ENCODE data around the gene RABEPK. TPM values are rescaled to one million over a fixed set of nuclear protein-coding genes. Genes with fewer than 3 reads are reported as not detected.
"Not testable (repeated sequence)": the region's sequence is repeated elsewhere in the genome, so short reads cannot be mapped to it uniquely, and the experiment has no call there.

Gene RABEPK
- total RNA-seq, 3 donors from 2014 or later, result 44.7 to 63.8 (median 55.4) TPM

DNA sequence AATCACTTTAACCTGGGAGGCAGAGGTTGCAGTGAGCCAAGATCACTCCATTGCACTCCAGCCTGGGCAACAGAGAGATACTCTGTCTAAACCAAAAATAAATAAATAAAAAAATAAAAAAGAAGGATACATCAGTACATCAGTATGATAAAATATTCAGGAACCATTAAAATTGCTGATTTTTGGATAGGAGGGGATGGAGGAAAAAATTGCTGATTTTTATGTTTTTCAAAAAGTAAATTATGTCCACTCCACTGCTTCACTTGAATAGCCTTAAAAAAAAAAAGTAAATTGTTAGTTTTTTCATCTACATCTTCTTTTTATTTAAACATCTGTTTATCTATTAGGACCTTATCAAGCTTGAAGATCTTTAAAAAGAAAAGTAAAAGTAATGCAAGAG, 53.9 kb downstream of the RABEPK start:
- ATAC-seq (no peak), DNase-seq (no peak)
- H3K4me3 Mint-ChIP-seq, result no peak overlapping the region
- no peaks in the 10 kb centered on the region for H3K27me3 Mint-ChIP-seq (ENCODE audit: low read depth)
- H3K36me3 Mint-ChIP-seq (ENCODE audit: insufficient read depth), result no peaks in the 10 kb centered on the region
- no peaks in the 10 kb centered on the region for H3K9me3 Mint-ChIP-seq
- H3K4me1 Mint-ChIP-seq (ENCODE audit: low read depth), result no peaks in the 10 kb centered on the region

DNA sequence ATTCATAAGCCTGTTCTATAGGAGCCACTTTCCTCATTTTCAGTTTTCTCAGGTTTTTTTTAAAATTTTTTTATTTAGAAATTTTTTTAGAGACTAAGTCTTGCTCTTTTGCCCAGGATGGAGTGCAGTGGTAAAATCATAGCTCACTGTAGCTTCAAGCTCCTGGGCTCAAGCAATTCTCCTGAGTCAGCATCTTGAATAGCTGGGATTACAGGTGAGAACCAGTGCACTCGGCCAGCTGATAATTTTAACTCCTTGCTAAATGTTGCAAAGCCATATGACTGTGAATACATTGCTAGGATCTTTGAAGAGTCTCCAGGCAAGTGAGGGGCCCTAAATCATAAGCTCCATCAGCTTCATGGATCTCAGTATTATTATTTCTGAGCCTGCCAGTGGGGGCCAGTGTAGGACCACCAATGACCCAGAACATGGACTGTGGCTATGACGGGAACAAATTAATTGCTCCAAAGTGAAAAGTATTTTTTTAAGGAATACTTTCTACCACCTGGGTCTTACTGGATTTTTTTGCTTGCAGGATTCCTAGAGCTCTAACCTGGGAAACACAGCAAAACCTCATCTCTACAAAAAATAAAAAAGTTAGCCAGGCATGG, 55.5 kb downstream of the RABEPK start:
- H3K4me1 Mint-ChIP-seq (ENCODE audit: low read depth), result peaks cover 1% of the 10 kb centered on the region
- H3K4me3 Mint-ChIP-seq, result no peak overlapping the region
- no peaks in the 10 kb centered on the region for H3K36me3 Mint-ChIP-seq (ENCODE audit: insufficient read depth)
- H3K27me3 Mint-ChIP-seq (ENCODE audit: low read depth), result no peaks in the 10 kb centered on the region
- DNase-seq, result no peak
- no peaks in the 10 kb centered on the region for H3K9me3 Mint-ChIP-seq
- no peak for ATAC-seq

DNA sequence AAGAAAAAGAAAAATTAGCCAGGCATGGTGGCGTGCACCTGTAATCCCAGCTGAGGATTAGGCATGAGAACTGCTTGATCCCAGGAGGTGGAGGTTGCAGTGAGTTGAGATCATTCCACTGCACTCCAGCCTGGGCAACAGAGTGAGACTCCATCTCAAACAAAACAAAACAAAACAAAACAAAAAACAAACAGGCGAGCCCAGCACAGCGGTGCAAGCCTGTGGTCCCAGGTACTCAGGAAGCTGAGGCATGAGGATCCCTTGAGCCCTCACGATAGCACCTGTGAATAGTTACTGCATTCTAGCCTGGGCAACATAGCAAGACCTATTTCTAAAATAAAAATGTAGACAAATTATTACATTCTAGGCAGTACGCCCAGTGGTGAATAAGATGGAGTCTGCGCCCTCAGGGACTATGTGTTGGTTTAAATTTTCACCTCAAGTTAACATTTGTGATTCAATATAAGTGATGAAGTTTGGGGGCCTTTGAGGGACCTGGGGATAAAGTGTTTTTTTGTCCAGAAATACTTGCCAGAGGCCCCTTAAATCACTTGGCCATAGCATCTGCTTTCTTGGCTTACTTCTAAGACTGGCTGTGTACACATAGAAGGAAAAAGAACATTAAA, 57.9 kb downstream of the RABEPK start:
- no peak for DNase-seq
- no peak overlapping the region for H3K4me3 Mint-ChIP-seq
- no peaks in the 10 kb centered on the region for H3K36me3 Mint-ChIP-seq (ENCODE audit: insufficient read depth)
- no peaks in the 10 kb centered on the region for H3K9me3 Mint-ChIP-seq
- no peak for ATAC-seq
- H3K27me3 Mint-ChIP-seq (ENCODE audit: low read depth), result no peaks in the 10 kb centered on the region
- H3K4me1 Mint-ChIP-seq (ENCODE audit: low read depth), result peaks cover 13% of the 10 kb centered on the region

DNA sequence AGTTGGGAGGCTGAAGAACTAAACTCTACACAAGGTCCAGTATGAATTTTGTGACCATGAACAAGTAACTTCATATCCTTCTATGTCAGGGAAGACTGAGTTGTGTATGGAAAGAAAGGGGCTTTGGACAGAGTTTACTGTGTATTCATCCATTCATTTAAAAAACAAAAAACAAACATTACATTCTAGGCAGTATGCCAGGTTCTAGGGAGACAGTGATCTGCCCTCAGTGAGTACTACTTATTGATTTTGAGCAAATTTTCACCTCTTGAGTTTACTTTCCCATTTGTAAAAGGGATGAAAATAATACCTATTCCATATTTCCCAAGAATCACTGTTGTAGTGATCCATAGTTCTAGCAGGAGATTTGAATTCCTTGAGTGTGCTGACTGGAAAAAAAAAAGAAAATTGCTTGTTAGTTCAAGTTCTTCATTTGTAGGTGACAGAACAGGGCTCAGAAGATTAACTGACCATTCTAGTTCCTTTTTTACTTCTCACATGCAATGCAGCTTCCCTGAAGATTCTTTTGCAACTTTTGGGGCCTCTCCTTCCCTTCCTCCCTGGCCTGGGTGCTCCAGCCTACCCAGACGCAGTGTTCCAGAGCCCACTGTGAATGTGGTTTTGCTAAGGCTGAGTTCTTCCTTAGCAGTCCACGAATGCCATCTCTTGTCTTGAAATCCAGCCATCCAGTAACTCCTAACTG, 58.6 kb downstream of the RABEPK start:
- ATAC-seq, result no peak
- no peak for DNase-seq
- H3K9me3 Mint-ChIP-seq, result no peaks in the 10 kb centered on the region
- peaks cover 20% of the 10 kb centered on the region for H3K4me1 Mint-ChIP-seq (ENCODE audit: low read depth)
- no peaks in the 10 kb centered on the region for H3K27me3 Mint-ChIP-seq (ENCODE audit: low read depth)
- H3K4me3 Mint-ChIP-seq, result no peak overlapping the region
- H3K36me3 Mint-ChIP-seq (ENCODE audit: insufficient read depth), result peaks cover 2% of the 10 kb centered on the region

DNA sequence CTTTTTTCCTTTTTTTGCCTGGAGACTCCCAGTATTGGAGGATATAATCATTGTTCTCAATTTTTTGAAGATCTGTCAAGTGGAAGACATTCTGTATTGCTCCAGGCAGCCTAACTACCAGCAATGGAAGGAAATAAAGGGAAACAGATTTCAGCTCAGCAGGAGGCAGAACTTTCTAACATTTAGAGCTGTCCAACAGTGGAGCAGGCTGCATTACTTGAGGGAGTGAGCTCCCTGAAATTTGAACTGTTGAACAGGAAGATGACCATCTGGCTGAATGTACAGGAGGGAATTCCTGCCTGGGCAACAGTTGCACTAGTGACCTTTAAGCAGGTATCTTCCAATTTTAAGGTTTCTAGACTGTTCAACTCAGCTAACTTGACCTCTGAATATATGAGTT, 60.2 kb downstream of the RABEPK start:
- H3K4me1 Mint-ChIP-seq (ENCODE audit: low read depth), result peaks cover 32% of the 10 kb centered on the region
- DNase-seq (no peak), ATAC-seq (no peak)
- peaks cover 10% of the 10 kb centered on the region for H3K36me3 Mint-ChIP-seq (ENCODE audit: insufficient read depth)
- H3K4me3 Mint-ChIP-seq, result peak overlapping the region; percentile 99
- H3K27me3 Mint-ChIP-seq (ENCODE audit: low read depth), result no peaks in the 10 kb centered on the region
- no peaks in the 10 kb centered on the region for H3K9me3 Mint-ChIP-seq

DNA sequence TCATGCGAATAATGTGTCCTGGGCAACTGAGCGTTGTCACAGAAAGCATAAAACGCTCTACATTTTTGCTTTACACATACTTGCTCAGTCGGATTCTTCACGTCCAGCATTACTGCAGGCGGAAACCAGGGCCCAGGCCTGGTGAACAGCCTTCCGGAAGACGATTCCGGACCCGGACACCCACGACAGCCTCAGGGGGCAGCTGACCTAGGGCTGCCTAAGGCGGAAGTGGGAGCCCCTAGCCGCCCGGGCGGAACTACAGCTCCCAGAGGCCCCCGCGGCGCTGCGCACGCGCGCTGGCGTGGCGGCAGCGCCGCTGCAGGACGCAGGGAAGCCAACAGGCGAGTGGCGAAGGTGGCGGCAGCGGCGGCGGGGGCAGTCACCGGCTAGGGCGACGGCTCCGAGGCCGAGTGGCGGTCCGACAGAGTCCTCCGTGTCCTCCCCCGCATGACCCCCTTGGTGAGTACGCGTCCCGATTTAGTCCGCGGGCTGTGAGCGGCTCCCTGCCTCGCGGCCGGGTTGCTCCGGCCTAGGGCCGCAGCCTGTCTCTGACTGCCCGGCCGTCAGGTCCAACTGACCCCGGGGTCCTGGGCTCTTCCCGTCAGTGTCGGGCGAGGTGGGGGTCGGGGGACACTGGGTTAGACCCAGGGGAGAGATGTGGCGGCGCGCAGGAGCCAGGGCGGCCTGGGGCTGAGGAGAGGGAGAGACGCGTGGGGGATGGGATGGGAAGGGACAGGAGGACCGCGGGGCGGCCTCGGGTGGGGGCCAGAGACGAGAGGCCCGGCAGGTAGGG, 61.4 kb downstream of the RABEPK start, which contains the start of gene GAPVD1:
TSS of gene GAPVD1 (plus strand) at position 326 of the 793 bp plus-strand sequence. CDS start 37,096 bp downstream, outside the sequence.
- DNase-seq, result peak; percentile 80
- peak; percentile 99 to 100 for ATAC-seq
- Mint-ChIP-seq H3K27me3 (ENCODE audit: low read depth) (no peaks in the 10 kb centered on the region), H3K36me3 (ENCODE audit: insufficient read depth) (peaks cover 12% of the 10 kb centered on the region), H3K9me3 (no peaks in the 10 kb centered on the region), H3K4me3 (peak within 1 kb of the TSS; percentile 99), H3K4me1 (ENCODE audit: low read depth) (peaks cover 32% of the 10 kb centered on the region)

DNA sequence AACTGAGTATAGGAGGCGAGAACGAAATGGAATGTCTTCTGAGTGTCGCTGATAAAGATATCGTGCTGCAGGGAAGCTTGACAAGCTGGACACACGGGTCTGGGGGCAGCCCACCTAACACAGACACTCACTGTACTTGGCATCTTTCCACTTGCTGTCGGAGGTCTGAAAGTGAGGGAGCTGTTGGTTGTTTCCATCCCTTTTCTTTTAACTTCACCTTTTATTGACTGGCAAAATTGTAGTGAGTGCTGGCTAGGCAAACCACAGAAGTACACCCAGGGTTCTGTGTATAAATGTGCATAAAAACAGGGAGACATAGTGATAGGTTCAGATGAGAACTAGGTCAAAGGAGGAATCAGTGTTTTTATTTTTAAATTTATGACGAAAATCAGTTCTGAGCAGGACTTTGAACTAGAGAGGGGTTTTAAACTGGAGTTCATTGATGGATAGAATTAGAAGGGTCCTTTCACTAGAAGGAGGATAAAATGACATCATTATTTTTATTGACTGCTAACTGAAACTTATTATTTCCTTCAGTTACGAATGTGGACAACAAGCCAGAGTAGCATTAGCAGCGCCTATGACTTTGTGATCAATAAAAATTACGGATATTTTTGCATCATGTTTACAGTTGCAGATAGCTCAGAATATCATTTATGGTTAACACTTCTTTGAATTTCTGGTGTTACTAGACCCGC, 62.1 kb downstream of the RABEPK start:
- Mint-ChIP-seq H3K9me3 (no peaks in the 10 kb centered on the region), H3K27me3 (ENCODE audit: low read depth) (no peaks in the 10 kb centered on the region), H3K36me3 (ENCODE audit: insufficient read depth) (peaks cover 16% of the 10 kb centered on the region), H3K4me1 (ENCODE audit: low read depth) (peaks cover 32% of the 10 kb centered on the region), H3K4me3 (peak overlapping the region; percentile 99)
- DNase-seq, result no peak
- no peak for ATAC-seq

DNA sequence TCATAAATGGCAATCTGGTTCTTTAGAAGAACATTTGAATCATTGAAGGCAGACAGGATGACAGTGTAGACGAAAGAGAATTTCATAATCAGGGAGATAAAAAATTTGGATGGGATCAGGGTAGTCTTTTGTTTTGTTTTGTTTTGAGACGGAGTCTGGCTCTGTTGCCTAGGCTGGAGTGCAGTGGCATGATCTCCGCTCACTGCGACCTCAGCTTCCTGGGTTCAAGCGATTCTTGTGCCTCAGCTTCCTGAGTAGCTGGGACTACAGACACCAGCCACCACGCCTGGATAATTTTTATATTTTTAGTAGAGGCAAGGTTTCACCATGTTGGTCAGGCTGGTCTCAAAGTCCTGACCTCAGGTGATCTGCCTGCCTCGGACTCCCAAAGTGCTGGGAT, 63.7 kb downstream of the RABEPK start:
- H3K27me3 Mint-ChIP-seq (ENCODE audit: low read depth); H3K9me3 Mint-ChIP-seq; DNase-seq; ATAC-seq: not testable (repeated sequence)
- Mint-ChIP-seq H3K4me3 (peak overlapping the region; percentile 62), H3K36me3 (ENCODE audit: insufficient read depth) (peaks cover 19% of the 10 kb centered on the region), H3K4me1 (ENCODE audit: low read depth) (peaks cover 39% of the 10 kb centered on the region)

DNA sequence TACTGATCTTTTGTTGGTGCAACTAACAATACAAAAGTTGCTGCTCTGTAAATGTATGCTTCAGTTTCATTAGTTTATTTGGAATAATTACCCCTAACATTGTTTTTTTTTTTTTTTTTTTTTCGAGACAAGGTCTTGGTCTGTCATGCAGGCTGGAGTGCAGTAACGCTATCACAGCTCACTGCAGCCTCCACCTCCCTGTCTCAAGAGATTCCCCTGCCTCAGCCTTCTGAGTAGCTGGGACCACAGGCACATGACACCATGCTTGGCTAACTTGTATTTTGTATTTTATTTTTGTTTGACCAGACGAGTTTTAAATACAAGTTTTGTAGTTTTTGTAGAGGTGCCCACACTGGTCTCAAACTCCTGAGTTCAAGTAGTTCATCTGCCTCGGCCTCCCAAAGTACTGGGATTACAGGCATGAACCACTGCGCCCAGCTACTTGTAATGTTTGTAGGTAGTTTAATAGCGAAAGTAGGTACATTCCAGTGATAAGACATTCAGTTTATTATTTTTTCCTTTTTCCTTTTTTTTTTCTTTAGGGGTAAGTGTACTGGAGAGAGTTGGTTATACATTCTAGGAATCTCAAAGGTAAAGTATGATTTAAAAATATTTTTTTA, 68.2 kb downstream of the RABEPK start:
- no peaks in the 10 kb centered on the region for H3K27me3 Mint-ChIP-seq (ENCODE audit: low read depth)
- no peak overlapping the region for H3K4me3 Mint-ChIP-seq
- no peak for ATAC-seq

DNA sequence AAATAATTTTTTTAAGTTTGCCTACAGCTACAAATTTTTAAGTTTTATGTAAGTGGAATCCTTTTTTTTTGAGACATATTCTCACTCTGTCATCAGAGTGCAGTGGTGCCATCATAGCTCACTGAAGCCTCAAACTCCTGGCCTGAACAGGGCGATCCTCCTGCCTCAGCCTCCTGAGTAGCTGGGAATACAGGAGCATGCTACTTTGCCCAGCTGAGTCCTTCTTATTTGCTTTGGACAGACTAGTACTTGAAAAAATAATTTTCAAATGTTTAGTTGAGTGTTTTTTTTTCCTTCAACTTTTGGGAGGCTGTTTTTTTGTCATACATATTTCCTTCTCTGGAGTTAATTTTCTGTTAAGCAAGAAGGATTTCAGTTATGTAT, 68.7 kb downstream of the RABEPK start:
- no peak for ATAC-seq
- DNase-seq, result no peak
- H3K36me3 Mint-ChIP-seq (ENCODE audit: insufficient read depth), result peaks cover 21% of the 10 kb centered on the region
- peaks cover 32% of the 10 kb centered on the region for H3K4me1 Mint-ChIP-seq (ENCODE audit: low read depth)
- H3K9me3 Mint-ChIP-seq, result no peaks in the 10 kb centered on the region
- H3K4me3 Mint-ChIP-seq, result no peak overlapping the region
- H3K27me3 Mint-ChIP-seq (ENCODE audit: low read depth), result no peaks in the 10 kb centered on the region

More for the DNA sequence above, 68.2 kb downstream of the RABEPK start:
- H3K9me3 Mint-ChIP-seq, result no peaks in the 10 kb centered on the region
- peaks cover 37% of the 10 kb centered on the region for H3K4me1 Mint-ChIP-seq (ENCODE audit: low read depth)
- peaks cover 23% of the 10 kb centered on the region for H3K36me3 Mint-ChIP-seq (ENCODE audit: insufficient read depth)
- no peak for DNase-seq

DNA sequence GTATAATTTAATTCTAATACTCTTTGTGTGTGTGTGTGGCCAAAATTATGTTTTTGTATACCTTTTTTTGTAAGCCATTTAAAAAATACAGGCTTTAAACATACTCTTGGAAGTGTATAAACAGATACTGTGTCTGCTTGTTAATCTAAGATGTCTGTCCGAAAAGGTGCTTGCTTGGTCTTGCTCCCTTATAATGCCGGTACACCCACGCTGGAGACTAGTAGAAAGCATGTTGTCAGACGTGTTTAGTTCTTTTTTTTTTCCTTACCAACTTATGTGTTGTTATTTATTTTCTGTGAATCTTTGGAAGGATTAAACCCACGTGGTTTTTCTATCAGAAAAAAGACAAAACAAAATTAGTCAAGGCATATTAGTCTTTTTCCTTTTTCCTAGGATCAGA, 70.7 kb downstream of the RABEPK start:
- Mint-ChIP-seq H3K27me3 (ENCODE audit: low read depth) (no peaks in the 10 kb centered on the region), H3K36me3 (ENCODE audit: insufficient read depth) (peaks cover 13% of the 10 kb centered on the region), H3K4me3 (no peak overlapping the region), H3K9me3 (no peaks in the 10 kb centered on the region), H3K4me1 (ENCODE audit: low read depth) (peaks cover 21% of the 10 kb centered on the region)
- DNase-seq (no peak), ATAC-seq (no peak)

DNA sequence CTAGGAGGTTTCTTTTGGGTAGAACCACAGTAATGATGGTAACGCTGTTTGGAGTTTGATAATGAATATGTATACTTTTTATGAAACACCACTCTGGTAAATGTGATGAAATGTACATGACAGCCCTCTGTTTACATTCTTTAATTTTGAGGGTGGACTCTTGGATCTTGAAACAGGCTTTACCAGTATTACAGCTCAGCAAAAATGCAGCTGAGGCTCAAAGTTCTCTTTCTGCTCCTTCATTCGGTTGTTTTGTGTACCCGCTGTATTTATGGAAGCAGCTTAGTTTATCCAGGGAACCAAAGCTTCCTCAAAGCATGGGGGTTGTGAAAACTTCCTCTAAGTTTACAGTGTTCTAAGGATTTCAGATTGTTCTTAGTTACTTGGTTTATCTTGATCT, 72.4 kb downstream of the RABEPK start:
- DNase-seq (no peak), ATAC-seq (no peak)
- H3K27me3 Mint-ChIP-seq (ENCODE audit: low read depth), result no peaks in the 10 kb centered on the region
- no peak overlapping the region for H3K4me3 Mint-ChIP-seq
- no peaks in the 10 kb centered on the region for H3K9me3 Mint-ChIP-seq
- H3K4me1 Mint-ChIP-seq (ENCODE audit: low read depth), result peaks cover 21% of the 10 kb centered on the region
- H3K36me3 Mint-ChIP-seq (ENCODE audit: insufficient read depth), result peaks cover 10% of the 10 kb centered on the region

DNA sequence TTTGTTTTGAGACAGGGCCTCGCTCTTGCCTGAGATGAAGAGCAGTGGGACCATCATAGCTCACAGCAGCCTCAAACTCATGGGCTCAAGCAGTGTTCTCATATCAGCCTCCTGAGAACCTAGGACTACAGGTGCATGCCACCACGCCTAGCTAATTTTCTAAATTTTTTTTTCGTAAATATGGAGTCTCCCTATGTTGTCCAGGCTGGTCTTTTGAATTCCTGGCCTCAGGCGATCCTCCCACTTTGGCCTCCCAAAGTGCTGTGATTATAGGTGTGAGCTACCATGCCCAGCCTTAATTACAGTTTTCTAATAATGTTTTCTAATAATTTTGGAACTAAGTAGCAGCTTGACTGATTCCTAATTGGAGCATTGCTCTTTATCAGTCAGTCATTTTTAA, 76.4 kb downstream of the RABEPK start:
- no peak for ATAC-seq
- Mint-ChIP-seq H3K27me3 (ENCODE audit: low read depth) (no peaks in the 10 kb centered on the region), H3K9me3 (no peaks in the 10 kb centered on the region), H3K4me1 (ENCODE audit: low read depth) (peaks cover 8% of the 10 kb centered on the region), H3K36me3 (ENCODE audit: insufficient read depth) (peaks cover 2% of the 10 kb centered on the region), H3K4me3 (no peak overlapping the region)
- no peak for DNase-seq

All from activated T-cell treated with anti-CD3 and anti-CD28 coated beads, Interleukin-2, amount 50 U/mL, for 4 hours (primary cell).